ENCODE data around the gene FIGN. TPM values are rescaled to one million over a fixed set of nuclear protein-coding genes. Genes with fewer than 3 reads are reported as not detected.

Gene FIGN
- total RNA-seq, 5 donors from 2014 or later (not counting 1 experiment from before 2014, with no cell fraction given): 0.03 to 0.16 TPM; not detected in 3

DNA sequence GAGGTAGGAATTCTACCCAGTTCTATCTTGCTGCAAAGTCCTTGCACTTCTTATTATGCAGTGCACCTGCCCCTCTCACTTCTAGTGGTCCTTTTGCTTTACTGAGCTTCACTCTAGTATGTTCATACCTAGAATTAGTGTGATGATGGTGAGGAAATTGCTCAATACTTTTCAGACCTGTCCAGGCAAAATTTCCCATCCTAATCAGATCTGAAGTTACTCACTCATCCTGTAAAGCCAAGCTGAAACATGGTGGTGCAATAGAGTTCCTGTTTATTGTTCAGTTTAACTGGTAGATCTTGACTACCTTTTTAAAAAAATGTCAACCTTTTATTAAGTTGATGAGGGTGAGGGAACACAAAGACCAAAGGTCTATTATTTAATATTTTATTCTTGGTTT is 12.6 kb upstream of the FIGN start:
- H3K27ac Mint-ChIP-seq: no peak overlapping the region
- H3K4me1 Mint-ChIP-seq: no peaks in the 10 kb centered on the region
- H3K4me3 Mint-ChIP-seq: no peak overlapping the region
- no peak for ATAC-seq (replicated peaks in 1 of 4)
- Histone ChIP-seq H3K4me3 (ENCODE audit: control insufficient read depth in 1 of 2, extremely low read depth in 1 of 2, low read length in 1 of 2) (no peak overlapping the region), H3K36me3 (ENCODE audit: control insufficient read depth in 2 of 2, extremely low read depth in 1 of 2, insufficient read depth in 1 of 2, low read length in 1 of 2) (no peaks in the 10 kb centered on the region), H3K27me3 (replicated peaks in 1 of 2; ENCODE audit: control insufficient read depth in 2 of 2, extremely low read depth in 1 of 2, insufficient read depth in 2 of 2, low read length in 1 of 2) (no peaks in the 10 kb centered on the region), H3K4me1 (ENCODE audit: control insufficient read depth in 1 of 2, extremely low read depth in 1 of 2, insufficient read depth in 2 of 2, low read length in 2 of 2) (no peaks in the 10 kb centered on the region), H3K9me3 (no peaks in the 10 kb centered on the region), H3K27ac (ENCODE audit: low read length) (no peak overlapping the region)
- H3K9me3 Mint-ChIP-seq: peaks cover 3 to 10% (median 9%) of the 10 kb centered on the region in 3 donors
- ChIA-PET POLR2A (no interaction called here), CTCF (no interaction called here)
- H3K27me3 Mint-ChIP-seq: no peaks in the 10 kb centered on the region
- DNase-seq: no peak
- H3K36me3 Mint-ChIP-seq: no peaks in the 10 kb centered on the region

DNA sequence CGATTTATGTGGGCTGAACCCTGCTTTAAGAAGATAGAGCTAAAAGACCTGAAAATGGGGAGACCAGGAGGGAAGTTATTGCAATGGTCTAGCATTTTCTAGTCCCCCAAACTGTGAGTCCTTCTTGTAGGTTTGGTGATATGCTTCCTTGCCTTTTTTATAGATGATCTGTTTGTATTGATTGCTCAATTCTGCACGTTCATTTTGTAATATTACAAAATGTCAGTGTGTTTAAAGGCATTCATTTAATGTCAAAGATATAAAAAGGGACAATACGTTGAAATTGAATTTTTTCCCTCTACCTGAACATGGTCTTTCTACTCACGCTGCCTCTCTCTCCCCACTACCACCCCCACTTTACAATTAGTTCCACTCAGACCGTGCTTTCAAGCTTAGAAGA is 5.6 kb upstream of the FIGN start:
- DNase-seq: no peak
- peaks cover 6% of the 10 kb centered on the region in 2 donors for H3K27me3 Mint-ChIP-seq
- ChIA-PET POLR2A (no interaction called here), CTCF (no interaction called here)
- no peaks in the 10 kb centered on the region for H3K36me3 Mint-ChIP-seq
- Histone ChIP-seq H3K4me3 (ENCODE audit: control insufficient read depth in 1 of 2, extremely low read depth in 1 of 2, low read length in 1 of 2) (no peak overlapping the region), H3K27ac (ENCODE audit: low read length) (no peak overlapping the region), H3K27me3 (replicated peaks in 1 of 2; ENCODE audit: control insufficient read depth in 2 of 2, extremely low read depth in 1 of 2, insufficient read depth in 2 of 2, low read length in 1 of 2) (peaks cover 6 to 11% of the 10 kb centered on the region in 2 experiments), H3K36me3 (ENCODE audit: control insufficient read depth in 2 of 2, extremely low read depth in 1 of 2, insufficient read depth in 1 of 2, low read length in 1 of 2) (no peaks in the 10 kb centered on the region), H3K9me3 (no peaks in the 10 kb centered on the region), H3K4me1 (ENCODE audit: control insufficient read depth in 1 of 2, extremely low read depth in 1 of 2, insufficient read depth in 2 of 2, low read length in 2 of 2) (no peaks in the 10 kb centered on the region)
- H3K4me1 Mint-ChIP-seq: no peaks in the 10 kb centered on the region
- peaks cover 0 to 5% (median 2%) of the 10 kb centered on the region in 3 donors for H3K9me3 Mint-ChIP-seq
- no peak for ATAC-seq (replicated peaks in 1 of 4)
- H3K27ac Mint-ChIP-seq: no peak overlapping the region
- 100% methylated on average over 1 of the region's 5 CpGs for WGBS (ENCODE audit: insufficient coverage)
- H3K4me3 Mint-ChIP-seq: no peak overlapping the region

DNA sequence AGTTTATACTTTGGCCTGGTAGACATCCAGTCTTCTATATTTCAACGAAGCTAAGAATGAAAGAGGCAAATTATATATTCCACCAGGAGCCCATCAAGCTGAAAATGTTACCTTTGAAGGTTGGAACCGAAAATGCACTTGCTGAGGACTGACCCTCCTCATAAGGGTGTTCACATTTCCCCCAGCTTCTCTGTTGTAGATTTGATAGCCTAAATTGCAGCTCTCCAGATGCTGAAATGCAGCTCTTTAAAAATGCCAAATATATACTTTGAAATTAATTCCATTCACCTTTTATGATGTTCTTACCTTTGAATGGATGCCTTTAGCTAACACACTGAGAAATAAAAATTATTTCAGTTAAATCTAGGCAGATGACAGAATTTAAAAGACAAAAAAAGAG is 1.8 kb upstream of the FIGN start:
- ATAC-seq (replicated peaks in 1 of 4) (no peak), DNase-seq (no peak)
- POLR2A ChIA-PET: no interaction called here
- Mint-ChIP-seq H3K4me3 (no peak overlapping the region), H3K27me3 (peaks cover 15 to 28% of the 10 kb centered on the region in 2 donors), H3K9me3 (peaks cover 0 to 5% (median 2%) of the 10 kb centered on the region in 3 donors), H3K27ac (no peak overlapping the region), H3K4me1 (peaks cover 3 to 9% (median 3%) of the 10 kb centered on the region in 3 donors), H3K36me3 (no peaks in the 10 kb centered on the region)
- Histone ChIP-seq H3K4me3 (ENCODE audit: control insufficient read depth in 1 of 2, extremely low read depth in 1 of 2, low read length in 1 of 2) (no peak overlapping the region), H3K27me3 (replicated peaks in 1 of 2; ENCODE audit: control insufficient read depth in 2 of 2, extremely low read depth in 1 of 2, insufficient read depth in 2 of 2, low read length in 1 of 2) (peaks cover 10 to 19% of the 10 kb centered on the region in 2 experiments), H3K9me3 (no peaks in the 10 kb centered on the region), H3K4me1 (ENCODE audit: control insufficient read depth in 1 of 2, extremely low read depth in 1 of 2, insufficient read depth in 2 of 2, low read length in 2 of 2) (no peaks in the 10 kb centered on the region), H3K36me3 (ENCODE audit: control insufficient read depth in 2 of 2, extremely low read depth in 1 of 2, insufficient read depth in 1 of 2, low read length in 1 of 2) (no peaks in the 10 kb centered on the region), H3K27ac (ENCODE audit: low read length) (no peak overlapping the region)
- CTCF ChIA-PET: no interaction called here
- 100% methylated on average over 1 of the region's 2 CpGs for whole genome bisulfite sequencing (ENCODE audit: insufficient coverage)

GRCh38 chr2:163737190-163737439 is 1.3 kb upstream of the FIGN start:
- 40% methylated on average over 1 of the region's 5 CpGs for WGBS (ENCODE audit: insufficient coverage)
- Histone ChIP-seq H3K4me3 (ENCODE audit: control insufficient read depth in 1 of 2, extremely low read depth in 1 of 2, low read length in 1 of 2) (no peak overlapping the region), H3K27ac (ENCODE audit: low read length) (no peak overlapping the region), H3K27me3 (replicated peaks in 1 of 2; ENCODE audit: control insufficient read depth in 2 of 2, extremely low read depth in 1 of 2, insufficient read depth in 2 of 2, low read length in 1 of 2) (peaks cover 10 to 19% of the 10 kb centered on the region in 2 experiments), H3K9me3 (no peaks in the 10 kb centered on the region), H3K36me3 (ENCODE audit: control insufficient read depth in 2 of 2, extremely low read depth in 1 of 2, insufficient read depth in 1 of 2, low read length in 1 of 2) (no peaks in the 10 kb centered on the region), H3K4me1 (ENCODE audit: control insufficient read depth in 1 of 2, extremely low read depth in 1 of 2, insufficient read depth in 2 of 2, low read length in 2 of 2) (no peaks in the 10 kb centered on the region)
- Mint-ChIP-seq H3K4me1 (peaks cover 3 to 9% (median 3%) of the 10 kb centered on the region in 3 donors), H3K27ac (no peak overlapping the region), H3K27me3 (peaks cover 15 to 28% of the 10 kb centered on the region in 2 donors), H3K4me3 (no peak overlapping the region), H3K9me3 (peaks cover 0 to 5% (median 2%) of the 10 kb centered on the region in 3 donors), H3K36me3 (no peaks in the 10 kb centered on the region)
- ATAC-seq (replicated peaks in 1 of 4): no peak
- CTCF ChIA-PET: no interaction called here
- DNase-seq: no peak
- POLR2A ChIA-PET: no interaction called here

DNA sequence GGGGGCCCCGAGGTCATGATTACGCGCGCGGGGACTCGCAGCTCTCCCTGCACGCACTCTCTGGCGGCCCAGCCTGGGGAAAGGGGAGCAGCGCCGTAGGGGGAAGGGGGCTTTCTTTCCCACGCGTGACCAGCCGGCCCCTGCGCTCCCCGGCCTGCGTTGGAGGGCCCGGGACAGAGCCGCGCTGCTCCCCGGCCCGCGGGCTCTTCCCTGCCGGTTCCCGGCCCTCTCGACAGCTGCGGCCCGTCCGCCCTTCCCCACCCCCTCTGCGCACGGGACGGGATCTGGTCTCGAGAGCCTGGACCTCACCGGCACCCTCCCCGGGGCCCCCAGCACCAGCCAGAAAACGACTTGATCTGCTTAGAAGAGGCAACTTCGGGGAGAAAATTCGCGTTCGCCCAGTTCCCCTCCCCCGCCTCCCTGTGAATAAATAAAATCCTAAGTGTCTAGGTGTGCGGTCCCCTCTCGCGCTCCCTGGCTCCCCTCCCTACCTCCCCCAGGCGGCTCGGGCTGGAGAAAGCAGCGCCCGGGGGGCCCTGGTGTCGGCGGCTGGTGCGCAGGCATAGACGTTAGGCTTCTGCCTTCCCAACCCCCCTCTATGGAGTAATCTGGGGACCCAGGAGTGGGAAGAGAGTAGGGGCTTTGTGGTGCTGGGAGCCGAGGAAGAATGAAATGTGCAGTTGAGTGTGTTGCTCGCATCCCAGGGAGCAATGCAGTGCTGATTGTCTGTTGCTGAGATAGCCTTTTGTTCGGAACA is 803 bp upstream of the FIGN start:
- H3K27me3 Mint-ChIP-seq: peaks cover 15 to 28% of the 10 kb centered on the region in 2 donors
- no peaks in the 10 kb centered on the region for H3K9me3 ChIP-seq
- 4% methylated on average over 32 of the region's 54 CpGs for WGBS (ENCODE audit: insufficient coverage)
- ChIA-PET POLR2A (no interaction called here), CTCF (no interaction called here)
- H3K36me3 Mint-ChIP-seq: no peaks in the 10 kb centered on the region
- no peak overlapping the region for H3K27ac ChIP-seq (ENCODE audit: low read length)
- no peaks in the 10 kb centered on the region for H3K36me3 ChIP-seq (ENCODE audit: control insufficient read depth in 2 of 2, extremely low read depth in 1 of 2, insufficient read depth in 1 of 2, low read length in 1 of 2)
- H3K4me1 ChIP-seq (ENCODE audit: control insufficient read depth in 1 of 2, extremely low read depth in 1 of 2, insufficient read depth in 2 of 2, low read length in 2 of 2): no peaks in the 10 kb centered on the region
- H3K4me3 Mint-ChIP-seq: no peak overlapping the region
- ATAC-seq (replicated peaks in 1 of 4) (no peak), DNase-seq (no peak)
- peaks cover 10 to 19% of the 10 kb centered on the region in 2 experiments for H3K27me3 ChIP-seq (replicated peaks in 1 of 2; ENCODE audit: control insufficient read depth in 2 of 2, extremely low read depth in 1 of 2, insufficient read depth in 2 of 2, low read length in 1 of 2)
- no peak overlapping the region for H3K27ac Mint-ChIP-seq
- peaks cover 0 to 6% (median 5%) of the 10 kb centered on the region in 3 donors for H3K9me3 Mint-ChIP-seq
- no peak overlapping the region for H3K4me3 ChIP-seq (ENCODE audit: control insufficient read depth in 1 of 2, extremely low read depth in 1 of 2, low read length in 1 of 2)
- peaks cover 3 to 9% (median 3%) of the 10 kb centered on the region in 3 donors for H3K4me1 Mint-ChIP-seq

DNA sequence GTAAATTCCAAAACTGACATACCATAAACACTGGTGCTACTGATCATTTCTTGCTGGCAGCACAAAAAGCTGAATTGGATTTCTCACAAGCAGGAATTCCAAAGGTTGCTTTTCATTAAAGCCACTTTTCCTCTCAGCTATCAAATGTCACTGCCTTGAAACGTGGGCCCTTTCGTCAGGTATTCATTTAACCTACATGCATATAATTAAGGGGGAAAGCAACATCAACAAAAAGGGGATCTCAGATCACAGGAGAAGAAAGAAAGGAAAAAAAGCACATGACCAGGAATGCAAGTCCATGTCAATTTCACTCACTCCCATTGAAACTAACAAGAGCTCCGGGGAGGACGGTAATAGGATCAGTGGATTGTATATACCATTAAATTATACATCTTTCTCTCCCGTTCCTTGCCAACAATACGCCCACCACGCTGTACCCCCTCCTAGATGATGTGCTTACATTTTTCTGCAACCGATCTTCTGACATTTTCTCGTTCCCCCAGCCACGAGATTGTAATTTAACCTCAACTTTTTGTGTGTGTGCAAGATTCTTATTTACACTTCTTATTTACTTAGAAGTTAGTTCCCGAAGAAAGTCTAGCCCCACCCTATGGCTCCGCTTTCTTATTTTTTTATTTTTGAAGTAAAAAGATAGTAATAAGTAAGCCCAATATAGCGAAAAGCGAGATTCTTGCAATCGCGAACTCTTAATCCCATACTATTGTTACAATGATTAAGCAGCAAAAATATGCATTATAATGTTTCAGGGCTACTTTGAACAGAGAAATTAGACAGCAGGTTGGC is 725 bp downstream of the FIGN start:
- H3K27ac ChIP-seq (ENCODE audit: low read length): no peak overlapping the region
- peaks cover 15 to 28% of the 10 kb centered on the region in 2 donors for H3K27me3 Mint-ChIP-seq
- no peaks in the 10 kb centered on the region for H3K36me3 ChIP-seq (ENCODE audit: control insufficient read depth in 2 of 2, extremely low read depth in 1 of 2, insufficient read depth in 1 of 2, low read length in 1 of 2)
- no peak overlapping the region for H3K4me3 ChIP-seq (ENCODE audit: control insufficient read depth in 1 of 2, extremely low read depth in 1 of 2, low read length in 1 of 2)
- no peak for ATAC-seq (replicated peaks in 1 of 4)
- peaks cover 3 to 9% (median 3%) of the 10 kb centered on the region in 3 donors for H3K4me1 Mint-ChIP-seq
- no peaks in the 10 kb centered on the region for H3K9me3 ChIP-seq
- peaks cover 10 to 19% of the 10 kb centered on the region in 2 experiments for H3K27me3 ChIP-seq (replicated peaks in 1 of 2; ENCODE audit: control insufficient read depth in 2 of 2, extremely low read depth in 1 of 2, insufficient read depth in 2 of 2, low read length in 1 of 2)
- CTCF ChIA-PET: interaction anchor here in 1 of 2 donors (0.7 kb wide), 1 partner anchor 1069 kb away, joined by 3 read pairs; no protein-coding TSS in a partner anchor
- no peaks in the 10 kb centered on the region for H3K36me3 Mint-ChIP-seq
- no CpG with 5 or more reads among the region's 16 CpGs for WGBS (ENCODE audit: insufficient coverage)
- peaks cover 0 to 5% (median 3%) of the 10 kb centered on the region in 3 donors for H3K9me3 Mint-ChIP-seq
- H3K27ac Mint-ChIP-seq: no peak overlapping the region
- no peak for DNase-seq
- no peaks in the 10 kb centered on the region for H3K4me1 ChIP-seq (ENCODE audit: control insufficient read depth in 1 of 2, extremely low read depth in 1 of 2, insufficient read depth in 2 of 2, low read length in 2 of 2)
- peak overlapping the region in 1 of 3 donors; percentile 10 for H3K4me3 Mint-ChIP-seq
- POLR2A ChIA-PET: no interaction called here
